DOHH2 (cell line): ENCODE measurements around the gene EPX.
A peak's percentile ranks its signal among the peaks of the same experiment; 100 is the strongest.

ENCODE experiments used
- H3F3A ChIP-seq: fragments of 200-600 bp; sonication (generic), shearing (Covaris generic); 2 replicates; pipeline ENCODE4 v1.6.0; 2016; ENCODE audit warnings: antibody characterized with exemption, mild to moderate bottlenecking; ENCODE audit not compliant: control insufficient read depth, insufficient read depth
- H3K27ac ChIP-seq: fragments of 200-600 bp; sonication (generic); 2 replicates; pipeline ENCODE4 v1.5.1; 2014; ENCODE audit warnings: low read depth, mild to moderate bottlenecking, low read length, moderate library complexity
- H3K27me3 ChIP-seq: fragments of 200-600 bp; sonication (generic); 2 replicates; pipeline ENCODE4 v1.6.1; 2014; ENCODE audit warnings: mild to moderate bottlenecking, low read length, mixed read lengths; ENCODE audit not compliant: control insufficient read depth
- H3K36me3 ChIP-seq: fragments of 200-600 bp; sonication (generic); 2 replicates; pipeline ENCODE4 v1.6.1; 2014; ENCODE audit warnings: mild to moderate bottlenecking, low read length, moderate library complexity, mixed read lengths; ENCODE audit not compliant: control insufficient read depth
- H3K4me1 ChIP-seq: fragments of 200-600 bp; sonication (generic); 2 replicates; pipeline ENCODE4 v1.6.1; 2014; ENCODE audit warnings: mild to moderate bottlenecking, low read length, mixed read lengths; ENCODE audit not compliant: control insufficient read depth
- H3K4me2 ChIP-seq: fragments of 200-600 bp; sonication (generic); 2 replicates; pipeline ENCODE4 v1.6.0; 2014; ENCODE audit warnings: mild to moderate bottlenecking, low read length, moderate library complexity
- H3K4me3 ChIP-seq: fragments of 200-600 bp; sonication (generic); 2 replicates; pipeline ENCODE4 v1.5.1; 2014; ENCODE audit warnings: mild to moderate bottlenecking, low read length, mixed read lengths
- H3K79me2 ChIP-seq: fragments of 200-600 bp; sonication (generic); 2 replicates; pipeline ENCODE4 v1.6.1; 2014; ENCODE audit warnings: mild to moderate bottlenecking, low read length, mixed read lengths; ENCODE audit not compliant: control insufficient read depth
- H3K9me2 ChIP-seq: fragments of 200-600 bp; sonication (generic); replicated peaks from 2 replicates; pipeline ENCODE4 v1.6.1; 2014; ENCODE audit warnings: mild to moderate bottlenecking, low read length, mixed read lengths; ENCODE audit not compliant: control insufficient read depth
- H3K9me3 ChIP-seq: fragments of 200-600 bp; sonication (generic); 2 replicates; pipeline ENCODE4 v1.6.1; 2014; ENCODE audit warnings: antibody characterized with exemption, low read length, mixed read lengths; ENCODE audit not compliant: control insufficient read depth, insufficient read depth
- H4K20me1 ChIP-seq: fragments of 200-600 bp; sonication (generic); 2 replicates; pipeline ENCODE4 v1.6.0; 2014; ENCODE audit warnings: low read depth, mild to moderate bottlenecking, antibody characterized with exemption, low read length, moderate library complexity; ENCODE audit not compliant: control insufficient read depth, insufficient read depth
- CTCF ChIP-seq: fragments of 200-600 bp; sonication (generic); IDR thresholded peaks from one replicate; pipeline ENCODE4 v1.5.1; 2014; ENCODE audit warnings: antibody characterized with exemption, mild to moderate bottlenecking, low read depth, low read length; ENCODE audit not compliant: poor library complexity, severe bottlenecking
- EZH2phosphoT487 ChIP-seq: fragments of 200-600 bp; sonication (generic); IDR thresholded peaks from 2 replicates; pipeline ENCODE4 v1.6.1; 2017; ENCODE audit warnings: borderline replicate concordance, mild to moderate bottlenecking, antibody characterized with exemption, low read length, moderate library complexity, mixed read lengths

Gene EPX

GRCh38 chr17:58219007-58219788 is 26.7 kb downstream of the EPX start, which contains the start of gene MKS1:
Gene MKS1, minus strand, starts transcription at chr17:58219255. Its CDS starts 25 bp downstream, at chr17:58219230.
- Histone ChIP-seq H3F3A (no peaks in the 10 kb centered on the region), H3K27ac (peak within 1 kb of the TSS; percentile 40), H3K4me1 (peaks cover 14% of the 10 kb centered on the region), H3K4me3 (peak within 1 kb of the TSS; percentile 86), H4K20me1 (no peaks in the 10 kb centered on the region), H3K36me3 (peaks cover 4% of the 10 kb centered on the region; the same call in 1 of the 2 replicates), H3K9me3 (no peaks in the 10 kb centered on the region), H3K9me2 (no peaks in the 10 kb centered on the region), H3K79me2 (peaks cover 3% of the 10 kb centered on the region; the same call in 1 of the 2 replicates), H3K27me3 (no peaks in the 10 kb centered on the region; the same call in 1 of the 2 replicates), H3K4me2 (peak within 1 kb of the TSS; percentile 90)
- TF ChIP-seq CTCF (peak; percentile 66), EZH2phosphoT487 (no peak)

DNA sequence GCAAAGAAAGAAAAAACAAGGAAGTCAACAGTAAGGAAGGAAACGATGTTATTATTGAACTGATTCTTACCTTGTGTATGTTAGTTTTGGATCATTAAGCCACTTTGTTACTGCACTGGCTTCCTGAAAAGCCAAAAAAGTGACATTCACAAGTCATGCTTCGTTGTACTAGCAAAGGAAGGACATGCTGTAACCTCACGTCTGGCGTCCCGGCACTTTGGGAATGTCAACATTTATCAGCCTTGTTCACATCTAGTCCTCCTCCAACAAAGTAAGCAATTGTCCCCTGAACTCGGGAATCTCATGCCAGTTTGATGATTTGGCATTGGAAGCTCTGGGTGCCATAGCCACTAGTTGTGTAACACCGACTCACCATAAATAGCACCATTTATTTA is 27.3 kb downstream of the EPX start:
- Histone ChIP-seq H3K27ac (peak overlapping the region; percentile 40; the same call in 1 of the 2 replicates), H3K9me2 (no peaks in the 10 kb centered on the region), H3K4me2 (peak overlapping the region; percentile 90), H3K36me3 (peaks cover 4% of the 10 kb centered on the region; the same call in 1 of the 2 replicates), H4K20me1 (no peaks in the 10 kb centered on the region), H3K9me3 (no peaks in the 10 kb centered on the region), H3K4me3 (peak overlapping the region; percentile 86), H3K27me3 (no peaks in the 10 kb centered on the region; the same call in 1 of the 2 replicates), H3K4me1 (peaks cover 14% of the 10 kb centered on the region), H3F3A (no peaks in the 10 kb centered on the region), H3K79me2 (peaks cover 3% of the 10 kb centered on the region; the same call in 1 of the 2 replicates)
- no peak for TF ChIP-seq EZH2phosphoT487
- TF ChIP-seq CTCF: no peak

GRCh38 chr17:58224315-58224714 is 31.8 kb downstream of the EPX start:
- no peak for TF ChIP-seq EZH2phosphoT487
- no peak overlapping the region for H3K4me2 ChIP-seq
- no peaks in the 10 kb centered on the region for H3F3A ChIP-seq
- no peaks in the 10 kb centered on the region for H3K36me3 ChIP-seq
- no peaks in the 10 kb centered on the region for H3K9me2 ChIP-seq
- no peaks in the 10 kb centered on the region for H3K79me2 ChIP-seq
- H3K4me1 ChIP-seq: peaks cover 8% of the 10 kb centered on the region
- H3K27ac ChIP-seq: no peak overlapping the region
- no peak overlapping the region for H3K4me3 ChIP-seq
- no peaks in the 10 kb centered on the region for H4K20me1 ChIP-seq
- H3K27me3 ChIP-seq: peaks cover 9% of the 10 kb centered on the region
- no peaks in the 10 kb centered on the region for H3K9me3 ChIP-seq

- no peaks in the 10 kb centered on the region for H3K4me1 ChIP-seq
- H3K4me2 ChIP-seq: no peak overlapping the region
- H3K4me3 ChIP-seq: no peak overlapping the region
- H3K36me3 ChIP-seq: no peaks in the 10 kb centered on the region
- no peaks in the 10 kb centered on the region for H3F3A ChIP-seq
- TF ChIP-seq EZH2phosphoT487 (no peak), CTCF (no peak)
- no peaks in the 10 kb centered on the region for H3K79me2 ChIP-seq
- H3K9me3 ChIP-seq: no peaks in the 10 kb centered on the region
- no peak overlapping the region for H3K27ac ChIP-seq
- no peaks in the 10 kb centered on the region for H4K20me1 ChIP-seq
- H3K9me2 ChIP-seq: no peaks in the 10 kb centered on the region
- peaks cover 28% of the 10 kb centered on the region for H3K27me3 ChIP-seq
Measured at GRCh38 chr17:58227733-58228132, 35.2 kb downstream of the EPX start.
